ENCODE results near the gene AXIN2. TPM values are rescaled to one million over a fixed set of nuclear protein-coding genes. Genes with fewer than 3 reads are reported as not detected.

AXIN2 gene
- total RNA-seq, 1 donor from 2014 or later: 44.8 TPM

- Mint-ChIP-seq H3K27me3 (ENCODE audit: unreplicated experiment) (peaks cover 8% of the 10 kb centered on the region), H3K36me3 (ENCODE audit: low read depth, unreplicated experiment) (no peaks in the 10 kb centered on the region), H3K27ac (ENCODE audit: unreplicated experiment) (no peak overlapping the region), H3K4me3 (ENCODE audit: unreplicated experiment) (no peak overlapping the region), H3K4me1 (ENCODE audit: unreplicated experiment) (peaks cover 7% of the 10 kb centered on the region), H3K9me3 (ENCODE audit: unreplicated experiment) (no peaks in the 10 kb centered on the region)
- no peak for DNase-seq (ENCODE audit: low spot score)
- TF ChIP-seq CTCF (IDR thresholded peaks at IDR 0.05; ENCODE audit: unreplicated experiment): no peak
Observed at GRCh38 chr17:65572581-65573281, 11.3 kb upstream of the AXIN2 start.

- Mint-ChIP-seq H3K36me3 (ENCODE audit: low read depth, unreplicated experiment) (no peaks in the 10 kb centered on the region), H3K27ac (ENCODE audit: unreplicated experiment) (no peak overlapping the region), H3K4me3 (ENCODE audit: unreplicated experiment) (no peak overlapping the region), H3K4me1 (ENCODE audit: unreplicated experiment) (peaks cover 7% of the 10 kb centered on the region), H3K9me3 (ENCODE audit: unreplicated experiment) (no peaks in the 10 kb centered on the region), H3K27me3 (ENCODE audit: unreplicated experiment) (peaks cover 8% of the 10 kb centered on the region)
- DNase-seq (ENCODE audit: low spot score): no peak
- no peak for TF ChIP-seq CTCF (IDR thresholded peaks at IDR 0.05; ENCODE audit: unreplicated experiment)
Observed at GRCh38 chr17:65572186-65572580, 10.7 kb upstream of the AXIN2 start.

- Mint-ChIP-seq H3K27me3 (ENCODE audit: unreplicated experiment) (peaks cover 8% of the 10 kb centered on the region), H3K9me3 (ENCODE audit: unreplicated experiment) (no peaks in the 10 kb centered on the region), H3K27ac (ENCODE audit: unreplicated experiment) (no peak overlapping the region), H3K36me3 (ENCODE audit: low read depth, unreplicated experiment) (no peaks in the 10 kb centered on the region), H3K4me1 (ENCODE audit: unreplicated experiment) (peaks cover 11% of the 10 kb centered on the region), H3K4me3 (ENCODE audit: unreplicated experiment) (no peak overlapping the region)
- no peak for TF ChIP-seq CTCF (IDR thresholded peaks at IDR 0.05; ENCODE audit: unreplicated experiment)
- DNase-seq (ENCODE audit: low spot score): no peak
Observed at GRCh38 chr17:65568918-65569317, 7.5 kb upstream of the AXIN2 start.

GRCh38 chr17:65567566-65567965, 6.1 kb upstream of the AXIN2 start:
- no peak for TF ChIP-seq CTCF (IDR thresholded peaks at IDR 0.05; ENCODE audit: unreplicated experiment)
- Mint-ChIP-seq H3K9me3 (ENCODE audit: unreplicated experiment) (no peaks in the 10 kb centered on the region), H3K4me1 (ENCODE audit: unreplicated experiment) (peaks cover 12% of the 10 kb centered on the region), H3K4me3 (ENCODE audit: unreplicated experiment) (no peak overlapping the region), H3K27ac (ENCODE audit: unreplicated experiment) (no peak overlapping the region), H3K27me3 (ENCODE audit: unreplicated experiment) (peaks cover 4% of the 10 kb centered on the region), H3K36me3 (ENCODE audit: low read depth, unreplicated experiment) (no peaks in the 10 kb centered on the region)
- no peak for DNase-seq (ENCODE audit: low spot score)

- H3K4me3 Mint-ChIP-seq (ENCODE audit: unreplicated experiment): no peak overlapping the region
- H3K27me3 Mint-ChIP-seq (ENCODE audit: unreplicated experiment): peaks cover 6% of the 10 kb centered on the region
- no peaks in the 10 kb centered on the region for H3K9me3 Mint-ChIP-seq (ENCODE audit: unreplicated experiment)
Observed at GRCh38 chr17:65565559-65565958, 4.1 kb upstream of the AXIN2 start.

More at GRCh38 chr17:65565559-65565958, 4.1 kb upstream of the AXIN2 start:
- H3K36me3 Mint-ChIP-seq (ENCODE audit: low read depth, unreplicated experiment): no peaks in the 10 kb centered on the region
- TF ChIP-seq CTCF (IDR thresholded peaks at IDR 0.05; ENCODE audit: unreplicated experiment): no peak
- DNase-seq (ENCODE audit: low spot score): no peak
- H3K27ac Mint-ChIP-seq (ENCODE audit: unreplicated experiment): no peak overlapping the region
- peaks cover 15% of the 10 kb centered on the region for H3K4me1 Mint-ChIP-seq (ENCODE audit: unreplicated experiment)
